ENCODE data around the gene CBL.
A peak's percentile ranks its signal among the peaks of the same experiment; 100 is the strongest.

CBL gene

DNA sequence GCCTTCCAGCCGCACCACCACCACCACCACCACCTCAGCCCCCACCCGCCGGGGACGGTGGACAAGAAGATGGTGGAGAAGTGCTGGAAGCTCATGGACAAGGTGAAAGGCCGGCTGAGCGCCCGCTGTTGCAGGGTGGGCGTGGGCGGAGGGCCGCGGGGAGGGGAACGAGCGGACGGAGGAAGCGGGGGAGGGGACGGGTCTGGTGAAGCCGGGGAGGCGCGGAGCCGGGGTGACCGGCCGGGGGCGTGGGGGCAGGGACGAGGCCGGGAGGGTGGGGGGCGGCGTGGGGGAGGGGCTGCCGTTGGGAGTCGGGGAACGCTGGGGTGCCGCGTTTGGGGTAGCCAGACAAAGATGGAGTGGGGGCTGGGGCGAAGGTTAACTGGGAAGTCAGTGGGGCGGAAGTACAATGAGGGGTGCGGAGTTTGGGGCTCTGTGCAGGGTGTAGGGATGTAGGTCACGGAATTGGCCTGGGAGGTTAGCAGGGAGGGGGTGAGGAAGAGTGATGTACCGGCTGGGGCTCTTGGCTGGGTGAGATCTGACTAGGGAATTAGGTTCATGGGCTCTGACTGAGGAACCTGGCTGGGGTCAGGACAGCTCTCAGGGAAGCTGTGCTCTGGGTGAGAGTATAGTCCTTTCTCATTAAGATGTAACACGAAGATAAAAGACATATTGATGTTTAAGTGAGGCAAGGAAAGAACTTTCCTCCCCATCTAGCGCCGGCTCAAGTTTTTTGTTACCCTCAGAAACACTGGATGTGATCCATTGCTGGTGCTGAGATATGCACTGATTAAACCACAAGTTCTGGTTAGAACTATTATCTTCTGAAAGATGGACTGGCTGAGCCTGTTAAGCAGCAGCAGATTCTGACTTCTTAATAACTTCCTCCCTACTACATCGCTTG lies 624 bp downstream of the CBL start:
- no peak for TF ChIP-seq ZFX (IDR thresholded peaks at IDR 0.05; ENCODE audit: borderline replicate concordance)
- TF ChIP-seq CTCF (IDR thresholded peaks at IDR 0.05): no peak

GRCh38 chr11:119207415-119207960 lies 1.3 kb downstream of the CBL start:
- no peak for TF ChIP-seq ZFX (IDR thresholded peaks at IDR 0.05; ENCODE audit: borderline replicate concordance)
- TF ChIP-seq CTCF (IDR thresholded peaks at IDR 0.05): no peak

More for the DNA sequence above, 624 bp downstream of the CBL start:
- peak overlapping the region; percentile 92 for H3K27ac ChIP-seq

GRCh38 chr11:119209186-119209585 lies 3.0 kb downstream of the CBL start:
- no peak overlapping the region for H3K27ac ChIP-seq
- no peak for TF ChIP-seq CTCF (IDR thresholded peaks at IDR 0.05)
- no peak for TF ChIP-seq ZFX (IDR thresholded peaks at IDR 0.05; ENCODE audit: borderline replicate concordance)

More at GRCh38 chr11:119207415-119207960, 1.3 kb downstream of the CBL start:
- H3K27ac ChIP-seq: peak overlapping the region; percentile 92

DNA sequence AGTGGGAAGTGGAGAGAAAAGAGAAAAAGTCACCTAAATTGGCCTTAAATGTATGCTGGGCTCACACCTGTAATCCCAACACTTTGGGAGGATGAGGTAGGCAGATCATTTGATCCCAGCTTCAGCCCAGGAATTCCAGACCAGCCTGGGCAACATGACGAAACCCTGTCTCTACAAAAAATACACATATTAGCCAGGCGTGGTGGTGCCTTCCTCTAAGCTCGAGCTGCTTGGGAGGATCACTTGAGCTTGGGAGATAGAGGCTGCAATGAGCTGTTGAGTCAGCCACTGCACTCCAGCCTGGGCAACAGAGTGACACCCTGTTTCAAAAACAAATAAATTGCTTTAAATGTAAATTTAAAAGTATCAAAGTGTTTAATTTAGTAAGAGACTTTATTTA lies 3.9 kb downstream of the CBL start:
- no peak for TF ChIP-seq ZFX (IDR thresholded peaks at IDR 0.05; ENCODE audit: borderline replicate concordance)
- TF ChIP-seq CTCF (IDR thresholded peaks at IDR 0.05): no peak
- no peak overlapping the region for H3K27ac ChIP-seq

- H3K27ac ChIP-seq: no peak overlapping the region
- no peak for TF ChIP-seq ZFX (IDR thresholded peaks at IDR 0.05; ENCODE audit: borderline replicate concordance)
- no peak for TF ChIP-seq CTCF (IDR thresholded peaks at IDR 0.05)
Observed at GRCh38 chr11:119218141-119218878, 12.2 kb downstream of the CBL start.

DNA sequence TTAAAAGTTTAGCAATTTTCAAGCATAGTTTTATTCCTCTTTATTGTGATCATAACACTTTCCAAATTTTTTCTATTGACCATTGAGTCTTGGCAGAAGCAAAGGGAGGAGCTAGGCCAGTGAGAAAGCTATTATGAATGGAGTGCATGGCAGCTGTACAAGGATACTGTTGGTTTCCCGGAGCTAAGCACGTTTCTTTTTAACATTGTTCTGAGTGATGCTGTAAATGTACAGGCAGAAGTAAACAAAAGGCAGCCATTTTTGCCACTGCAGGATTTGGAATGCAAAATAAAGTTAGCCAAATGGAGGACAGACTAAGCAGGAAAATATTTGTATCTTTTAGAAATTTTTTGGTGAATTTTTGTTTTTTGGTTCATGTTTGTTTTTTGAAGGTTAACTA lies 16.2 kb downstream of the CBL start:
- TF ChIP-seq CTCF (IDR thresholded peaks at IDR 0.05) (no peak), ZFX (IDR thresholded peaks at IDR 0.05; ENCODE audit: borderline replicate concordance) (no peak)
- no peak overlapping the region for H3K27ac ChIP-seq
